Keratinocyte (primary cell): Measurements from ENCODE around the gene CCSER1. TPM values are rescaled to one million over a fixed set of nuclear protein-coding genes. Genes with fewer than 3 reads are reported as not detected.

ENCODE experiments used
- DNase-seq: peaks from one replicate; pipeline ENCODE4 v3.0.0-alpha.2; 2011; ENCODE audit warnings: low read depth, missing footprints, low spot score
- FAIRE-seq: peaks from 2 replicates; lab custom pipeline; 2011; peaks lifted over from hg19 to GRCh38; lab: Jason Lieb, UNC
- H2AFZ ChIP-seq: 2 replicates; pipeline ENCODE4 v1.6.0; 2012; ENCODE audit warnings: low read length, control low read depth, inconsistent platforms; ENCODE audit not compliant: control insufficient read depth
- H3K27ac ChIP-seq: 2 replicates; pipeline ENCODE4 v1.5.1; 2011; ENCODE audit warnings: low read length; ENCODE audit not compliant: control insufficient read depth, insufficient read depth
- H3K27me3 ChIP-seq: 3 replicates; pipeline ENCODE4 v1.6.0; 2011; ENCODE audit warnings: low read length; ENCODE audit not compliant: control insufficient read depth, insufficient read depth; ENCODE audit errors: extremely low read depth
- H3K36me3 ChIP-seq, 2 experiments: 2 replicates in 1 of 2; 3 replicates in 1 of 2; pipeline ENCODE4 v1.5.1; 2011; ENCODE audit warnings: low read length in 2 of 2, mild to moderate bottlenecking in 1 of 2; ENCODE audit not compliant: control insufficient read depth in 2 of 2, insufficient read depth in 2 of 2; ENCODE audit errors: extremely low read depth in 1 of 2
- H3K4me1 ChIP-seq: 3 replicates; pipeline ENCODE4 v1.5.1; 2011; ENCODE audit warnings: low read length; ENCODE audit not compliant: control insufficient read depth, insufficient read depth; ENCODE audit errors: extremely low read depth
- H3K4me2 ChIP-seq: 3 replicates; pipeline ENCODE4 v1.6.0; 2011; ENCODE audit warnings: low read depth, low read length; ENCODE audit not compliant: control insufficient read depth, insufficient read depth; ENCODE audit errors: extremely low read depth
- H3K4me3 ChIP-seq, 3 experiments: fragments of 200-600 bp in 1 of 3; sonication (generic) in 1 of 3; 2 replicates in 2 of 3; 3 replicates in 1 of 3; pipeline ENCODE4 v1.5.1; 2011 to 2016; ENCODE audit warnings: low read length in 3 of 3, mild to moderate bottlenecking in 3 of 3, control low read depth in 2 of 3, inconsistent platforms in 1 of 3, low read depth in 1 of 3, mixed read lengths in 1 of 3, mixed run types in 1 of 3, moderate library complexity in 1 of 3; ENCODE audit not compliant: control insufficient read depth in 2 of 3, insufficient read depth in 2 of 3; ENCODE audit errors: extremely low read depth in 1 of 3
- H3K79me2 ChIP-seq: 2 replicates; pipeline ENCODE4 v1.6.0; 2012; ENCODE audit warnings: low read length; ENCODE audit not compliant: control insufficient read depth, insufficient read depth
- H3K9ac ChIP-seq: 3 replicates; pipeline ENCODE4 v1.6.0; 2011; ENCODE audit warnings: low read length; ENCODE audit not compliant: control insufficient read depth, insufficient read depth; ENCODE audit errors: extremely low read depth
- H3K9me1 ChIP-seq: 3 replicates; pipeline ENCODE4 v1.6.0; 2011; ENCODE audit warnings: low read length; ENCODE audit not compliant: control insufficient read depth, insufficient read depth; ENCODE audit errors: extremely low read depth
- H3K9me3 ChIP-seq: 2 replicates; pipeline ENCODE4 v1.5.1; 2012; ENCODE audit warnings: low read depth, low read length; ENCODE audit not compliant: control insufficient read depth
- H4K20me1 ChIP-seq: 3 replicates; pipeline ENCODE4 v1.6.0; 2011; ENCODE audit warnings: low read length; ENCODE audit not compliant: control insufficient read depth, insufficient read depth; ENCODE audit errors: extremely low read depth
- EZH2 ChIP-seq: IDR thresholded peaks from one replicate; pipeline ENCODE4 v1.6.1; 2012; ENCODE audit warnings: inconsistent platforms, mild to moderate bottlenecking, low read length, moderate library complexity
- dilution Hi-C: fragments of 300-500 bp; cut with MboI; formaldehyde crosslinking; loops from one replicate; pipeline ENCODE4 v1.7.0; 2020; ENCODE audit warnings: low sequenced_read_pairs; ENCODE audit not compliant: extremely low pct_ligation_motif_present
- polyA plus RNA-seq, 5 experiments: library from polyadenylated mRNA; depleted of rRNA in 3 of 5; stranded (reverse) in 3 of 5; stranded (forward) in 1 of 5; unstranded in 1 of 5; fragments of >200 nt; gene quantifications; 1 replicate in 1 of 5; 2 replicates in 3 of 5; 3 replicates in 1 of 5; pipeline versions ENCODE4 v1.2.1 to v1.2.3, GENCODE V29; 2011 to 2012; ENCODE audit warnings: missing spikeins in 2 of 5, low read depth in 1 of 5, low replicate concordance in 1 of 5
- TF ChIP-seq, protein P1 (sequence below), 3 experiments: IDR thresholded peaks in 1 of 3; conservative IDR thresholded peaks in 1 of 3; optimal IDR thresholded peaks in 1 of 3; 2 replicates in 2 of 3; 3 replicates in 1 of 3; pipeline versions ENCODE3 to v1.5.1; 2011; ENCODE audit warnings: low read length in 3 of 3, mild to moderate bottlenecking in 3 of 3, moderate library complexity in 2 of 3, control low read depth in 1 of 3, inconsistent platforms in 1 of 3; ENCODE audit not compliant: insufficient read depth in 2 of 3; ENCODE audit errors: extremely low read depth in 1 of 3

CCSER1 gene
- polyA plus RNA-seq, 1 donor (not counting 4 experiments of a cell fraction or from before 2014, with no cell fraction given) = 1.2 TPM

DNA sequence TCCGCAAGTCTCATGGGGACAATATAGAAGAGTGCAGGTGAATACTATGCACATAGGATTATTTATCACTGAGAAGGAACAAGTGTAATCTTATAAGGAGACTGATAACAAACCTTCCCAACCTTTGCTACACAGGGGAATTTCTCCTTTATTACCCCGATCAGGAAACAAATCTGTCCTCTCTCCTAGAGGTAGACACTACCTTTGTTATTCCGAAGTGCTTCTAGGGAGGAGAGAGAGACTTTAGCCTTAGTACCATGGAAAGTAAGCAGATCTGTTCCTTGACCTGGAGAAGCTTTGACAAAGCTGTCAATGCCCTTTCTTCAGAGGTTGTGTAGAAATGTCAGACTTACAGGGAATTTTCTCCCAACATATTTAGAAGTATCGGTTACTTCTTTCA is 475.5 kb downstream of the CCSER1 start:
- TF ChIP-seq EZH2 = no peak
- TF ChIP-seq, protein P1, sequence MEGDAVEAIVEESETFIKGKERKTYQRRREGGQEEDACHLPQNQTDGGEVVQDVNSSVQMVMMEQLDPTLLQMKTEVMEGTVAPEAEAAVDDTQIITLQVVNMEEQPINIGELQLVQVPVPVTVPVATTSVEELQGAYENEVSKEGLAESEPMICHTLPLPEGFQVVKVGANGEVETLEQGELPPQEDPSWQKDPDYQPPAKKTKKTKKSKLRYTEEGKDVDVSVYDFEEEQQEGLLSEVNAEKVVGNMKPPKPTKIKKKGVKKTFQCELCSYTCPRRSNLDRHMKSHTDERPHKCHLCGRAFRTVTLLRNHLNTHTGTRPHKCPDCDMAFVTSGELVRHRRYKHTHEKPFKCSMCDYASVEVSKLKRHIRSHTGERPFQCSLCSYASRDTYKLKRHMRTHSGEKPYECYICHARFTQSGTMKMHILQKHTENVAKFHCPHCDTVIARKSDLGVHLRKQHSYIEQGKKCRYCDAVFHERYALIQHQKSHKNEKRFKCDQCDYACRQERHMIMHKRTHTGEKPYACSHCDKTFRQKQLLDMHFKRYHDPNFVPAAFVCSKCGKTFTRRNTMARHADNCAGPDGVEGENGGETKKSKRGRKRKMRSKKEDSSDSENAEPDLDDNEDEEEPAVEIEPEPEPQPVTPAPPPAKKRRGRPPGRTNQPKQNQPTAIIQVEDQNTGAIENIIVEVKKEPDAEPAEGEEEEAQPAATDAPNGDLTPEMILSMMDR (optimal IDR thresholded peaks at IDR 0.05 in 1 of 3, IDR thresholded peaks at IDR 0.05 in 1 of 3, conservative IDR thresholded peaks at IDR 0.05 in 1 of 3; ENCODE audit: extremely low read depth in 1 of 3, insufficient read depth in 2 of 3, low read length in 3 of 3) = no peak
- H4K20me1 ChIP-seq = no peaks in the 10 kb centered on the region
- H3K9me3 ChIP-seq = no peaks in the 10 kb centered on the region
- no peaks in the 10 kb centered on the region for H3K4me1 ChIP-seq
- no peak overlapping the region for H3K4me3 ChIP-seq
- no peak overlapping the region for H2AFZ ChIP-seq
- DNase-seq (no peak), FAIRE-seq (no peak)
- H3K9me1 ChIP-seq = no peaks in the 10 kb centered on the region
- H3K27me3 ChIP-seq = no peaks in the 10 kb centered on the region
- H3K79me2 ChIP-seq = no peaks in the 10 kb centered on the region
- H3K9ac ChIP-seq = no peak overlapping the region
- H3K36me3 ChIP-seq = no peaks in the 10 kb centered on the region
- no peak overlapping the region for H3K4me2 ChIP-seq
- dilution Hi-C loops = no loop called here
- H3K27ac ChIP-seq = no peak overlapping the region

DNA sequence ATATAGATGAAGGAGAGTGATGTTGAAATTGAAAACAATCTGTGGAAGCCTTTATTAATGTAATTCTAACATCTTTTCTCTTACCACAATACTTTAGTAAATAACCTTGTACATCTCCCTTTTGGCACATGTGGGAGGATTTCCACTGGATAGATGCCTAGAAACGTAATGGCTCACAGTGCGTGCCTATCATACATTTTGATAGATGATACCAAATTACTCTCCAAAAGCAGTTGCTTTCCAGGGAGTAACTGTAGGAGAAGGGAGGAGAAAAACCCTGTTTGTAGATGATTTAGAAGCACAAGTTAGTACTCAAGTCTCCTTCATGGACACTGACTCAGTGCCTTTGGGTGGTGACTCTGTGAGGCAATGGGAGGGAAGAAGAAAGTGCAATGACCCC is 476.3 kb downstream of the CCSER1 start:
- dilution Hi-C loops = no loop called here

More for the DNA sequence above, 476.3 kb downstream of the CCSER1 start:
- TF ChIP-seq, protein P1 (optimal IDR thresholded peaks at IDR 0.05 in 1 of 3, IDR thresholded peaks at IDR 0.05 in 1 of 3, conservative IDR thresholded peaks at IDR 0.05 in 1 of 3; ENCODE audit: extremely low read depth in 1 of 3, insufficient read depth in 2 of 3, low read length in 3 of 3) = no peak
- TF ChIP-seq EZH2 = no peak
- no peak for DNase-seq
- H3K4me3 ChIP-seq = no peak overlapping the region
- H4K20me1 ChIP-seq = no peaks in the 10 kb centered on the region
- H3K9ac ChIP-seq = no peak overlapping the region
- no peaks in the 10 kb centered on the region for H3K27me3 ChIP-seq
- H3K79me2 ChIP-seq = no peaks in the 10 kb centered on the region
- FAIRE-seq = no peak
- H3K36me3 ChIP-seq = no peaks in the 10 kb centered on the region
- no peaks in the 10 kb centered on the region for H3K4me1 ChIP-seq
- no peak overlapping the region for H2AFZ ChIP-seq
- no peak overlapping the region for H3K4me2 ChIP-seq
- H3K9me1 ChIP-seq = no peaks in the 10 kb centered on the region
- no peaks in the 10 kb centered on the region for H3K9me3 ChIP-seq
- no peak overlapping the region for H3K27ac ChIP-seq
